Astrocyte (in vitro differentiated cells and primary cell): ENCODE measurements around the gene MAP4K2. TPM values are rescaled to one million over a fixed set of nuclear protein-coding genes. Genes with fewer than 3 reads are reported as not detected.

Source experiments
- DNase-seq: peaks from one replicate; pipeline ENCODE4 v3.0.0-alpha.2; 2010; ENCODE audit warnings: low read depth
- FAIRE-seq: peaks from 2 replicates; lab custom pipeline; 2011; peaks lifted over from hg19 to GRCh38; lab: Jason Lieb, UNC
- H2AFZ ChIP-seq: 2 replicates; pipeline ENCODE4 v1.6.0; 2012; ENCODE audit warnings: low read depth, low read length, inconsistent platforms
- H3K27ac ChIP-seq: 2 replicates; pipeline ENCODE4 v1.5.1; 2011; ENCODE audit warnings: low read depth, low read length, inconsistent platforms
- H3K27me3 ChIP-seq: 2 replicates; pipeline ENCODE4 v1.6.0; 2011; ENCODE audit warnings: low read length, inconsistent platforms; ENCODE audit not compliant: insufficient read depth
- H3K36me3 ChIP-seq: 2 replicates; pipeline ENCODE4 v1.5.1; 2011; ENCODE audit warnings: low read length, inconsistent platforms; ENCODE audit not compliant: insufficient read depth
- H3K4me1 ChIP-seq: 2 replicates; pipeline ENCODE4 v1.5.1; 2011; ENCODE audit warnings: low read length, inconsistent platforms; ENCODE audit not compliant: insufficient read depth
- H3K4me2 ChIP-seq: 2 replicates; pipeline ENCODE4 v1.6.0; 2012; ENCODE audit warnings: low read length, inconsistent platforms
- H3K4me3 ChIP-seq: 2 replicates; pipeline ENCODE4 v1.5.1; 2011; ENCODE audit warnings: low read depth, mild to moderate bottlenecking, low read length, inconsistent platforms; ENCODE audit not compliant: insufficient read depth
- H3K79me2 ChIP-seq: 2 replicates; pipeline ENCODE4 v1.6.0; 2012; ENCODE audit warnings: mild to moderate bottlenecking, low read length, inconsistent platforms; ENCODE audit not compliant: insufficient read depth
- H3K9ac ChIP-seq: 2 replicates; pipeline ENCODE4 v1.6.0; 2012; ENCODE audit warnings: mild to moderate bottlenecking, low read length, inconsistent platforms
- H3K9me3 ChIP-seq: 2 replicates; pipeline ENCODE4 v1.5.1; 2012; ENCODE audit warnings: low read depth, mild to moderate bottlenecking, low read length, inconsistent platforms; ENCODE audit not compliant: insufficient read depth
- H4K20me1 ChIP-seq: 2 replicates; pipeline ENCODE4 v1.6.0; 2012; ENCODE audit warnings: low read length, inconsistent platforms; ENCODE audit not compliant: insufficient read depth
- H3K27ac Mint-ChIP-seq: one replicate; pipeline ENCODE4 v1.8.0; 2021; ENCODE audit warnings: mild to moderate bottlenecking, mixed read lengths; ENCODE audit not compliant: unreplicated experiment
- H3K27me3 Mint-ChIP-seq: one replicate; pipeline ENCODE4 v1.8.0; 2021; ENCODE audit warnings: low read depth, mixed read lengths; ENCODE audit not compliant: unreplicated experiment
- H3K36me3 Mint-ChIP-seq: one replicate; pipeline ENCODE4 v1.8.0; 2021; ENCODE audit warnings: low read depth, mixed read lengths; ENCODE audit not compliant: unreplicated experiment
- H3K4me1 Mint-ChIP-seq: one replicate; pipeline ENCODE4 v1.8.0; 2021; ENCODE audit warnings: low read depth, mixed read lengths; ENCODE audit not compliant: unreplicated experiment
- H3K4me3 Mint-ChIP-seq: one replicate; pipeline ENCODE4 v1.8.0; 2021; ENCODE audit warnings: mild to moderate bottlenecking, moderate library complexity, mixed read lengths; ENCODE audit not compliant: unreplicated experiment
- H3K9me3 Mint-ChIP-seq: one replicate; pipeline ENCODE4 v1.8.0; 2021; ENCODE audit warnings: mild to moderate bottlenecking, mixed read lengths; ENCODE audit not compliant: unreplicated experiment
- EZH2 ChIP-seq: IDR thresholded peaks from 2 replicates; pipeline ENCODE4 v1.6.1; 2012; ENCODE audit warnings: mild to moderate bottlenecking, low read length, inconsistent platforms; ENCODE audit not compliant: insufficient read depth
- total RNA-seq: library from RNA; stranded (reverse); gene quantifications from 2 replicates; pipeline ENCODE4 v1.2.1, GENCODE V29; 2021
- TF ChIP-seq, protein P1 (sequence below): IDR thresholded peaks from 2 replicates; pipeline ENCODE4 v1.5.1; 2011; ENCODE audit warnings: low read depth, mild to moderate bottlenecking, inconsistent platforms, low read length, moderate library complexity; ENCODE audit not compliant: insufficient read depth

MAP4K2 gene
- total RNA-seq, 1 donor from 2014 or later: 11.2 TPM

DNA sequence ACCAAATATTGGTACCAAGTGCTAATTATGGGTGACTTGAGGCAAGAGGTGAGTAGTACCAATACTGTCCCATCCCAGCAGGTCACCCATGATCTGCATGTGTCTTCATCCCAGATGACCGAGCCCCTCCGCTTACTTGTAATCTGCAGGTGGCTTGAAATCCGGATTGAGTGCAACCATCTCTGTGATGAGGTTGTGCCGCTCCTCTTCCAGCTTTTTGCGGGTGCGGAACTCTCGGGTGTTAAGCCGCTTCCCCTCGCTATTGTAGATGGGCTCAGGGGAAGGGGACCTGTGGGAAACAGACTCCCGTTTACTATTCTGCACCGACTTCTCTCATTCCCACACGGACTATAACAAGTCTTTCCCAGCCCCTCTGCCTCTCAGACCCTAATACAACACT lies 32.9 kb downstream of the MAP4K2 start:
- peaks cover 79% of the 10 kb centered on the region for H3K36me3 ChIP-seq
- H4K20me1 ChIP-seq: peaks cover 92% of the 10 kb centered on the region
- H3K27me3 Mint-ChIP-seq: no peaks in the 10 kb centered on the region
- no peaks in the 10 kb centered on the region for H3K4me1 ChIP-seq
- H3K9ac ChIP-seq: no peak overlapping the region
- H3K4me3 ChIP-seq: no peak overlapping the region
- no peaks in the 10 kb centered on the region for H3K27me3 ChIP-seq
- H3K9me3 ChIP-seq: no peaks in the 10 kb centered on the region
- H3K27ac ChIP-seq: no peak overlapping the region
- FAIRE-seq (no peak), DNase-seq (no peak)
- TF ChIP-seq, protein P1, sequence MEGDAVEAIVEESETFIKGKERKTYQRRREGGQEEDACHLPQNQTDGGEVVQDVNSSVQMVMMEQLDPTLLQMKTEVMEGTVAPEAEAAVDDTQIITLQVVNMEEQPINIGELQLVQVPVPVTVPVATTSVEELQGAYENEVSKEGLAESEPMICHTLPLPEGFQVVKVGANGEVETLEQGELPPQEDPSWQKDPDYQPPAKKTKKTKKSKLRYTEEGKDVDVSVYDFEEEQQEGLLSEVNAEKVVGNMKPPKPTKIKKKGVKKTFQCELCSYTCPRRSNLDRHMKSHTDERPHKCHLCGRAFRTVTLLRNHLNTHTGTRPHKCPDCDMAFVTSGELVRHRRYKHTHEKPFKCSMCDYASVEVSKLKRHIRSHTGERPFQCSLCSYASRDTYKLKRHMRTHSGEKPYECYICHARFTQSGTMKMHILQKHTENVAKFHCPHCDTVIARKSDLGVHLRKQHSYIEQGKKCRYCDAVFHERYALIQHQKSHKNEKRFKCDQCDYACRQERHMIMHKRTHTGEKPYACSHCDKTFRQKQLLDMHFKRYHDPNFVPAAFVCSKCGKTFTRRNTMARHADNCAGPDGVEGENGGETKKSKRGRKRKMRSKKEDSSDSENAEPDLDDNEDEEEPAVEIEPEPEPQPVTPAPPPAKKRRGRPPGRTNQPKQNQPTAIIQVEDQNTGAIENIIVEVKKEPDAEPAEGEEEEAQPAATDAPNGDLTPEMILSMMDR: no peak
- no peak for TF ChIP-seq EZH2
- no peak overlapping the region for H3K27ac Mint-ChIP-seq
- peaks cover 7% of the 10 kb centered on the region for H3K4me1 Mint-ChIP-seq
- no peak overlapping the region for H3K4me3 Mint-ChIP-seq
- H3K4me2 ChIP-seq: no peak overlapping the region
- H3K36me3 Mint-ChIP-seq: peaks cover 9% of the 10 kb centered on the region
- no peak overlapping the region for H2AFZ ChIP-seq
- peaks cover 75% of the 10 kb centered on the region for H3K79me2 ChIP-seq
- H3K9me3 Mint-ChIP-seq: no peaks in the 10 kb centered on the region

DNA sequence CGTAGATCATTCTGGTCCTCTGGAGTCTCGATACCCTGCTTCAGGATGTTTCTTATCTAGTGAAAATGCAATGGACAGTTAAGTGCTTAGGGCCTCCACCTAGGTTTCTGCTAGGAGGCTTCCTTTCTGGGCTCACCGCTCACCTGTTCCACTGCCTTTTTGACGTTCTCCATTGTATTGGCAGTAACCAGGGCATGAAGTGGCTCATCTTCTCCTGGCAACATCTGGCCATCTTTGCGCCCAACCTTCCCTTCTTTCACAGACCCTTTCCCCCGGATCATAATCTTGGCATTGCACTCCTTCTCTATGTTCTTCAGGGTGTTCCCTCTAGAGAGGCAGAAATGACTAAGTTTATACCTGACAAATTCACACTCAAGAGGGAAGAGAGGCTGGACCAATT lies 33.7 kb downstream of the MAP4K2 start:
- Histone ChIP-seq H2AFZ (no peak overlapping the region), H3K79me2 (peaks cover 68% of the 10 kb centered on the region), H3K4me1 (peaks cover 6% of the 10 kb centered on the region), H3K4me3 (no peak overlapping the region), H3K36me3 (peaks cover 80% of the 10 kb centered on the region), H3K9me3 (no peaks in the 10 kb centered on the region), H4K20me1 (peaks cover 92% of the 10 kb centered on the region), H3K27me3 (no peaks in the 10 kb centered on the region), H3K4me2 (no peak overlapping the region), H3K27ac (no peak overlapping the region), H3K9ac (no peak overlapping the region)
- Mint-ChIP-seq H3K4me3 (no peak overlapping the region), H3K27me3 (no peaks in the 10 kb centered on the region), H3K36me3 (peaks cover 9% of the 10 kb centered on the region), H3K9me3 (no peaks in the 10 kb centered on the region), H3K27ac (no peak overlapping the region), H3K4me1 (peaks cover 11% of the 10 kb centered on the region)
- DNase-seq (no peak), FAIRE-seq (no peak)
- TF ChIP-seq, protein P1: no peak
- no peak for TF ChIP-seq EZH2

DNA sequence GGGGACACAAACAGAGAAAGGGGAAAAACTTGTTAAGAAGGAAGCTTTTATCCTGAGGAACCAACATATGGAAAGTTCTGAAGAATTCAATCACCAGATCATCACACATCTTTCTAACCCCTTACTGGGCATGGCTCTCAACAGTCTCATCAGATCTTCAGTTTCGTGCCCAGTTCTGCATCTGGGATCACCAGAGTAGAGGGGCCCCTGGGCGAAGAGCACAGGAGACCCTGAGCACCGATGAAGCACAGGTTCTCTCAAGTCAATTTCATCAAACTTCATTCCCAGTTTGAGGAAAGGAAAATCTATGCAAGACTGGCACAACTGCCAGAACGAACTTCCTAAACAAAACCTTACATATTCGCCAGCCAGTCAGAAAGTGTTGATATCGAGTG lies 34.7 kb downstream of the MAP4K2 start:
- no peak overlapping the region for H3K4me3 ChIP-seq
- FAIRE-seq (no peak), DNase-seq (no peak)
- H3K9me3 ChIP-seq: no peaks in the 10 kb centered on the region
- H3K27me3 ChIP-seq: no peaks in the 10 kb centered on the region
- Mint-ChIP-seq H3K27me3 (no peaks in the 10 kb centered on the region), H3K4me1 (peaks cover 18% of the 10 kb centered on the region), H3K9me3 (no peaks in the 10 kb centered on the region), H3K36me3 (peaks cover 8% of the 10 kb centered on the region), H3K4me3 (peak overlapping the region; percentile 27), H3K27ac (no peak overlapping the region)
- no peak overlapping the region for H3K4me2 ChIP-seq
- peaks cover 92% of the 10 kb centered on the region for H4K20me1 ChIP-seq
- H3K79me2 ChIP-seq: peaks cover 58% of the 10 kb centered on the region
- H3K36me3 ChIP-seq: peaks cover 74% of the 10 kb centered on the region
- H3K4me1 ChIP-seq: peaks cover 16% of the 10 kb centered on the region
- no peak overlapping the region for H3K27ac ChIP-seq
- TF ChIP-seq, protein P1: no peak
- TF ChIP-seq EZH2: no peak
- no peak overlapping the region for H2AFZ ChIP-seq
- no peak overlapping the region for H3K9ac ChIP-seq
